ENCODE data around the gene OR7A5. TPM values are rescaled to one million over a fixed set of nuclear protein-coding genes. Genes with fewer than 3 reads are reported as not detected.

OR7A5 gene
- total RNA-seq, 4 donors from 2014 or later, result not detected

DNA sequence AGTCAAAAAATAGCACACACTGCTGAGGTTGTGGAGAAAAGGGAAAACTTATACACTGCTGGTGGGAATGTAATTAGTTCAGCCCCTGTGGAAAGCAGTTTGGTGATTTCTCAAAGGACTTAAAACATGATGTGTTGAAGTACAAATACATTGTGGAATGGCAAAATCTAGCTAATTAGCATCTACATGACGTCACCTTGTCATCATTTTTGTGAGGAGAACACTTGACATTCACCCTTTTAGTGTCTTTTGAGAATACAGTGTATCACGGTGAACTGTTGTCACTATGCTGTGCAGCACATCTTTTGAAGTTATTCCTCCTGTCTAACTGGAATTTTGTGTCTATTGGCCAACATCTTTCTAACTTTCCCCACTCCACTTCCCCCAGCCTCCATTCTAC, 8.2 kb upstream of the OR7A5 start:
- no peaks in the 10 kb centered on the region for H3K4me1 ChIP-seq
- no peaks in the 10 kb centered on the region for H3K36me3 ChIP-seq
- intact Hi-C loops (cut with DNase I; ENCODE audit: low total_unique reads), result no loop called here
- DNase-seq, result no peak
- no peak overlapping the region for H3K27ac ChIP-seq
- no peak for TF ChIP-seq POLR2A (IDR thresholded peaks at IDR 0.05)
- TF ChIP-seq, protein P1, sequence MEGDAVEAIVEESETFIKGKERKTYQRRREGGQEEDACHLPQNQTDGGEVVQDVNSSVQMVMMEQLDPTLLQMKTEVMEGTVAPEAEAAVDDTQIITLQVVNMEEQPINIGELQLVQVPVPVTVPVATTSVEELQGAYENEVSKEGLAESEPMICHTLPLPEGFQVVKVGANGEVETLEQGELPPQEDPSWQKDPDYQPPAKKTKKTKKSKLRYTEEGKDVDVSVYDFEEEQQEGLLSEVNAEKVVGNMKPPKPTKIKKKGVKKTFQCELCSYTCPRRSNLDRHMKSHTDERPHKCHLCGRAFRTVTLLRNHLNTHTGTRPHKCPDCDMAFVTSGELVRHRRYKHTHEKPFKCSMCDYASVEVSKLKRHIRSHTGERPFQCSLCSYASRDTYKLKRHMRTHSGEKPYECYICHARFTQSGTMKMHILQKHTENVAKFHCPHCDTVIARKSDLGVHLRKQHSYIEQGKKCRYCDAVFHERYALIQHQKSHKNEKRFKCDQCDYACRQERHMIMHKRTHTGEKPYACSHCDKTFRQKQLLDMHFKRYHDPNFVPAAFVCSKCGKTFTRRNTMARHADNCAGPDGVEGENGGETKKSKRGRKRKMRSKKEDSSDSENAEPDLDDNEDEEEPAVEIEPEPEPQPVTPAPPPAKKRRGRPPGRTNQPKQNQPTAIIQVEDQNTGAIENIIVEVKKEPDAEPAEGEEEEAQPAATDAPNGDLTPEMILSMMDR (IDR thresholded peaks at IDR 0.05), result no peak
- H3K9me3 ChIP-seq, result no peaks in the 10 kb centered on the region
- H3K4me3 ChIP-seq, result no peak overlapping the region
- H3K27me3 ChIP-seq, result no peaks in the 10 kb centered on the region

DNA sequence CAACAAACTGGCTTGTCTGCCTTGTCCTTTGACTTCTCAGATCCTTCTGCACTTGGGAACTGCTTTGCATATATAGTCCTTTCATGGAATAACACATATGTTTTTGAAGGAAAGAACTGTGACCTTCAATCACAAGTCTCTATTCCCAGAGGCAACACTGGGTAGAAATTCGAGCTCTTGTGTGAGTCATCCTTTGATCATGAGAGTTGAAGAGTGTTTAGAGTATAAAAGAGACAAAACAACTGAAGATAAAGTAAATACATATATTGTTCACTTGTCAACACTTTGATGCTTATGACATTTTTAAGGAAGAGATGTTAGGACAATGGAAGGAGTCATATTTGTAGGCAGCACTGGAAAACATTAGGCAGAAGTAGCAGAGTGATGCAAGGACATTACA, 5.2 kb upstream of the OR7A5 start:
- intact Hi-C loops (cut with DNase I; ENCODE audit: low total_unique reads), result no loop called here
- H3K27me3 ChIP-seq, result no peaks in the 10 kb centered on the region
- H3K27ac ChIP-seq, result no peak overlapping the region
- H3K36me3 ChIP-seq, result no peaks in the 10 kb centered on the region
- no peak overlapping the region for H3K4me3 ChIP-seq
- no peaks in the 10 kb centered on the region for H3K9me3 ChIP-seq
- DNase-seq, result no peak
- H3K4me1 ChIP-seq, result no peaks in the 10 kb centered on the region
- TF ChIP-seq, protein P1 (IDR thresholded peaks at IDR 0.05), result no peak
- TF ChIP-seq POLR2A (IDR thresholded peaks at IDR 0.05), result no peak

DNA sequence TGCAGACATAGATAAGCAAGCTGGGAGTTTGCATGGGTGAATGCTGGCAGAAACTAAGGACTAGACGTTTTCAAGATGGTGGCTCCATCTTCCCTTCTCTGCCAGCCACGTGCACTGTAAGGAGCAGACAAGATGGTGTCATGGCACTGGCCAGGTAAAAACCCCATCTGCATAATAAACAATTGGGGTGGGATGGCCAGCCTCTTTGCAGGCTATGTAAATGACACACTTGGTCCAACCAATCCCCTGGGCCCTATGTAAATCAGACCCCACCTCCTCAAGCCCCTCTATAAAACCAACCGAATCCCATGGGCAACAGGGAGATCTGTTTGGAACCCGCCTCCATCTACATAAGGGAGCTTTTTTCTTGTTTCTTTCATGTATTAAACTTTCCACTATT, 2.4 kb upstream of the OR7A5 start:
- no peaks in the 10 kb centered on the region for H3K27me3 ChIP-seq
- H3K36me3 ChIP-seq, result no peaks in the 10 kb centered on the region
- no peak for DNase-seq
- H3K9me3 ChIP-seq, result no peaks in the 10 kb centered on the region
- H3K4me3 ChIP-seq, result no peak overlapping the region
- H3K27ac ChIP-seq, result no peak overlapping the region
- intact Hi-C loops (cut with DNase I; ENCODE audit: low total_unique reads), result no loop called here
- no peaks in the 10 kb centered on the region for H3K4me1 ChIP-seq
- TF ChIP-seq, protein P1 (IDR thresholded peaks at IDR 0.05), result no peak
- no peak for TF ChIP-seq POLR2A (IDR thresholded peaks at IDR 0.05)

DNA sequence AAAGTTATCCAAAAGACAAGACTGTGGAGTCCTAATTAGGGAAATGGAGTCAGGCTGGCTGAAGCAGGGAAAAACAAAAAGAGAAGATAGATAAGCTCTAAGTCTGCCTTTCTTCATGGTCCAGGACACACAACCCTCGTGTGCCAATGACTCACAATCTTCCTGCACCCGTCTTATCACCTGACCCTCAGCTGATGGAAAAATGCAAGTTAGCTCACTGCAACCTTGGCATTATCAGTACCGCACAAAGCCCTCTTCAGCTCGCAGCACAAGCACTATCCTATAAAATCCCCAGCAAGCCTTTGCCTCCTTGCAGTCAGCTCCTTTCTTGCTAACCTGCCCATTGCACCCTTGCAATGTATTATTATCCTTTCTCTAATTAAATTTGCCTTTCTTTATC, 4.3 kb downstream of the OR7A5 start:
- H3K9me3 ChIP-seq, result no peaks in the 10 kb centered on the region
- no peak overlapping the region for H3K4me3 ChIP-seq
- no peaks in the 10 kb centered on the region for H3K4me1 ChIP-seq
- H3K27me3 ChIP-seq, result no peaks in the 10 kb centered on the region
- TF ChIP-seq, protein P1 (IDR thresholded peaks at IDR 0.05), result no peak
- no peak for TF ChIP-seq POLR2A (IDR thresholded peaks at IDR 0.05)
- H3K36me3 ChIP-seq, result no peaks in the 10 kb centered on the region
- no peak for DNase-seq
- H3K27ac ChIP-seq, result no peak overlapping the region
- intact Hi-C loops (cut with DNase I; ENCODE audit: low total_unique reads), result no loop called here

GRCh38 chr19:14826006-14826405, 9.0 kb downstream of the OR7A5 start:
- no peak for DNase-seq
- H3K9me3 ChIP-seq, result no peaks in the 10 kb centered on the region
- no peak overlapping the region for H3K4me3 ChIP-seq
- H3K27ac ChIP-seq, result no peak overlapping the region
- H3K4me1 ChIP-seq, result no peaks in the 10 kb centered on the region
- no peak for TF ChIP-seq POLR2A (IDR thresholded peaks at IDR 0.05)
- TF ChIP-seq, protein P1 (IDR thresholded peaks at IDR 0.05), result no peak
- H3K27me3 ChIP-seq, result peaks cover 0 to 3% of the 10 kb centered on the region in 2 donors
- intact Hi-C loops (cut with DNase I; ENCODE audit: low total_unique reads), result no loop called here
- H3K36me3 ChIP-seq, result no peaks in the 10 kb centered on the region

Measured in uterus (tissue), 4 donors.